Measurements from ENCODE around the gene PDGFC. TPM values are rescaled to one million over a fixed set of nuclear protein-coding genes. Genes with fewer than 3 reads are reported as not detected.

Gene PDGFC
- total and polyA plus RNA-seq, 2 of the 8 experiments (the other 6 are each of a cell fraction or from before 2014, with no cell fraction given), result 0.65 to 2.7 TPM

- TF ChIP-seq CHD7 (IDR thresholded peaks at IDR 0.05; ENCODE audit: insufficient replicate concordance, low read length) (no peak), NRF1 (IDR thresholded peaks at IDR 0.05; ENCODE audit: low read depth, low read length) (no peak), FOSL1 (IDR thresholded peaks at IDR 0.05; ENCODE audit: insufficient read depth, low read depth, low read length) (no peak), SP1 (IDR thresholded peaks at IDR 0.05; ENCODE audit: low read depth, low read length) (no peak), TCF12 (IDR thresholded peaks at IDR 0.05; ENCODE audit: low read depth, low read length) (no peak), JUND (IDR thresholded peaks at IDR 0.05; ENCODE audit: low read length) (no peak), TAF7 (optimal IDR thresholded peaks at IDR 0.05; ENCODE audit: borderline replicate concordance, low read depth, low read length) (no peak), NANOG (IDR thresholded peaks at IDR 0.05; ENCODE audit: insufficient read depth, low read depth, low read length, poor library complexity, severe bottlenecking) (no peak)
- TF ChIP-seq, protein P1, sequence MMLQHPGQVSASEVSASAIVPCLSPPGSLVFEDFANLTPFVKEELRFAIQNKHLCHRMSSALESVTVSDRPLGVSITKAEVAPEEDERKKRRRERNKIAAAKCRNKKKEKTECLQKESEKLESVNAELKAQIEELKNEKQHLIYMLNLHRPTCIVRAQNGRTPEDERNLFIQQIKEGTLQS (IDR thresholded peaks at IDR 0.05; ENCODE audit: insufficient read depth, low read depth, low read length), result no peak
- TF ChIP-seq, protein P2, sequence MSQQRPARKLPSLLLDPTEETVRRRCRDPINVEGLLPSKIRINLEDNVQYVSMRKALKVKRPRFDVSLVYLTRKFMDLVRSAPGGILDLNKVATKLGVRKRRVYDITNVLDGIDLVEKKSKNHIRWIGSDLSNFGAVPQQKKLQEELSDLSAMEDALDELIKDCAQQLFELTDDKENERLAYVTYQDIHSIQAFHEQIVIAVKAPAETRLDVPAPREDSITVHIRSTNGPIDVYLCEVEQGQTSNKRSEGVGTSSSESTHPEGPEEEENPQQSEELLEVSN (IDR thresholded peaks at IDR 0.05), result no peak
Observed at GRCh38 chr4:156729416-156729815, 242.2 kb downstream of the PDGFC start (continued).
